HepG2 (cell line): ENCODE measurements around the gene HDDC3. TPM values are rescaled to one million over a fixed set of nuclear protein-coding genes. Genes with fewer than 3 reads are reported as not detected.

Experiments
- ATAC-seq: fragments of 200-7000 bp; cut with Tn5 transposase; 3 replicates; pipeline ENCODE4 v1.9.1; 2020; ENCODE audit warnings: mild to moderate bottlenecking, moderate library complexity
- BruUV-seq: library from RNA; stranded (reverse); fragments of 400-500 nt; replicated peaks from 2 replicates; lab custom pipeline; 2021; lab: Mats Ljungman, UMichigan
- CTCF ChIA-PET: fragments of 300-600 bp; formaldehyde crosslinking; extraction: SDS; loops from one replicate; lab custom pipeline; 2021; ENCODE audit warnings: low total read pairs, inconsistent platforms, low intra/inter-chr PET ratio; lab: Yijun Ruan, JAX
- POLR2A ChIA-PET: fragments of 350-600 bp; sonication (Branson Sonifier 250); formaldehyde crosslinking; loops from one replicate; lab custom pipeline; 2020; ENCODE audit warnings: antibody characterized with exemption, inconsistent platforms; lab: Yijun Ruan, JAX
- DNase-seq: peaks from one replicate; pipeline ENCODE4 v3.0.0-alpha.2; 2015; ENCODE audit warnings: low spot score
- FAIRE-seq: peaks from 3 replicates; lab custom pipeline; 2011; peaks lifted over from hg19 to GRCh38; lab: Jason Lieb, UNC
- H2AFZ ChIP-seq: one replicate; pipeline ENCODE4 v1.6.1; 2011; ENCODE audit warnings: low read length, inconsistent platforms
- H3K27ac ChIP-seq: fragments of 300-600 bp; 3 replicates; pipeline ENCODE4 v1.8.0; 2011; ENCODE audit warnings: mixed run types, mild to moderate bottlenecking, mixed read lengths, low read length, inconsistent platforms; ENCODE audit not compliant: insufficient read depth; ENCODE audit errors: extremely low read length
- H3K27me3 ChIP-seq, 2 experiments: fragments of 200-600 bp in 1 of 2; 2 replicates in 1 of 2; 3 replicates in 1 of 2; pipeline versions ENCODE4 v1.6.0 to v1.8.0; 2011; ENCODE audit warnings: low read length in 2 of 2, mild to moderate bottlenecking in 2 of 2, moderate library complexity in 2 of 2, inconsistent platforms in 1 of 2; ENCODE audit not compliant: insufficient read depth in 2 of 2, control insufficient read depth in 1 of 2
- H3K36me3 ChIP-seq, 2 experiments: fragments of 200-600 bp in 1 of 2; replicated peaks in 1 of 2; 2 replicates in 1 of 2; 3 replicates in 1 of 2; pipeline versions ENCODE4 v1.5.1 to v1.8.0; 2011; ENCODE audit warnings: low read length in 2 of 2, inconsistent platforms in 1 of 2; ENCODE audit not compliant: insufficient read depth in 2 of 2, control insufficient read depth in 1 of 2
- H3K4me1 ChIP-seq: 2 replicates; pipeline ENCODE4 v1.5.1; 2012; ENCODE audit warnings: low read length, inconsistent platforms; ENCODE audit not compliant: insufficient read depth
- H3K4me2 ChIP-seq: 2 replicates; pipeline ENCODE4 v1.6.0; 2011; ENCODE audit warnings: low read depth, low read length, inconsistent platforms
- H3K4me3 ChIP-seq, 3 experiments: fragments of 200-600 bp in 1 of 3; sonication (generic), shearing (Covaris generic) in 1 of 3; replicated peaks in 1 of 3; 2 replicates each; pipeline ENCODE4 v1.5.1; 2011 to 2016; ENCODE audit warnings: low read length in 3 of 3, inconsistent platforms in 2 of 3, low read depth in 2 of 3, mild to moderate bottlenecking in 2 of 3, control low read depth in 1 of 3, mixed read lengths in 1 of 3; ENCODE audit not compliant: insufficient read depth in 1 of 3
- H3K79me2 ChIP-seq: one replicate; pipeline ENCODE4 v1.6.1; 2011; ENCODE audit warnings: low read length, inconsistent platforms; ENCODE audit not compliant: insufficient read depth
- H3K9ac ChIP-seq: 2 replicates; pipeline ENCODE4 v1.6.0; 2011; ENCODE audit warnings: mild to moderate bottlenecking, low read depth, low read length, inconsistent platforms; ENCODE audit not compliant: insufficient read depth
- H3K9me3 ChIP-seq: 2 replicates; pipeline ENCODE4 v1.5.1; 2012; ENCODE audit warnings: mild to moderate bottlenecking, low read length
- H4K20me1 ChIP-seq: 2 replicates; pipeline ENCODE4 v1.6.0; 2011; ENCODE audit warnings: inconsistent platforms, mild to moderate bottlenecking, low read length, moderate library complexity; ENCODE audit not compliant: insufficient read depth
- ZBTB3 ChIP-seq: sonication (generic); formaldehyde crosslinking; IDR thresholded peaks from 2 replicates; pipeline ENCODE4 v1.4.0; 2020; ENCODE audit warnings: low read depth, mild to moderate bottlenecking, moderate library complexity, missing genetic modification reagents, borderline replicate concordance
- WGBS: methylation state at CpG from one replicate; pipeline ENCODE4 v1.1.6; 2017; ENCODE audit warnings: low lambda C conversion rate; 5-methylcytosine and 5-hydroxymethylcytosine counted together
- in situ Hi-C: cut with HindIII; loops from 2 replicates; pipeline ENCODE4 v1.10.0; 2017; ENCODE audit warnings: low pct_unique_long_range_greater_than_20kb; ENCODE audit not compliant: extremely low pct_ligation_motif_present
- intact Hi-C: fragments of 100-400 bp; cut with micrococcal nuclease; formaldehyde crosslinking; loops from one replicate; pipeline ENCODE4 v1.10.0; 2022; ENCODE audit not compliant: unreplicated experiment
- polyA plus RNA-seq, 8 experiments: library from polyadenylated mRNA; depleted of rRNA in 3 of 8; stranded (reverse) in 7 of 8; unstranded in 1 of 8; fragments of >200 nt; fragmentation: Illumina TruSeq in 4 of 8; extraction: Trizol in 4 of 8; gene quantifications; 2 replicates each; pipeline versions ENCODE4 v1.2.1 to v1.2.3, GENCODE V29; 2011 to 2016; ENCODE audit warnings: low read depth in 4 of 8, missing spikeins in 1 of 8, mixed read lengths in 1 of 8; ENCODE audit not compliant: insufficient read depth in 1 of 8
- total RNA-seq, 5 experiments: library from RNA; depleted of rRNA; stranded (reverse); fragments of >200 nt; fragmentation: Illumina TruSeq; extraction: Trizol; gene quantifications; 2 replicates each; pipeline ENCODE4 v1.2.3, GENCODE V29; 2016; ENCODE audit warnings: low read depth in 1 of 5
- TF ChIP-seq, protein P1 (sequence below): sonication (generic); formaldehyde crosslinking; IDR thresholded peaks from 2 replicates; pipeline ENCODE4 v1.4.0; 2020; ENCODE audit warnings: missing genetic modification reagents, mild to moderate bottlenecking, borderline replicate concordance
- TF ChIP-seq, protein P2 (sequence below): sonication (generic); formaldehyde crosslinking; conservative IDR thresholded peaks from 2 replicates; pipeline ENCODE4 v1.4.0; 2020; ENCODE audit warnings: mild to moderate bottlenecking, missing genetic modification reagents, moderate library complexity

HDDC3 gene
- total and polyA plus RNA-seq, 2 of the 13 experiments (the other 11 are each of a cell fraction or from before 2014, with no cell fraction given) = 18.7 to 28.3 TPM

DNA sequence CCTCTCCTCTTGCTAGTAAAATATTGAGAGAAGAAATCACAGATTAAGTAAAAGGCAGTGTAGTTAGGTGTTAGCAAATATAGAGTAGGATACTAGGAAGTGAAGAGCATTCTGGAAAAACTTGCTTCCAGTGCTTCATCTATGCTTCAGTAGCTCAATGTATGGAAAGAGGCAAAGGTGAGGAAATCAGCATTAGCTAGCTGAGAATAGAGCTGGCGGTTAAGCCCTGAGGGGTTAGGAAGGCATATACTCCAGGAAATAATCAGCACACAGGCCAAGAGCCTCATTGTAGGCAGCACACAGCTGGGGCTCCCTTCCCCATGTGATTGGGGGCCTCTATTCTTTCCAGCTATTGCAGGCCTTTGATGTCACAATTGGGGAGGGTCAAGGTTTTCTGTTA lies 36.1 kb upstream of the HDDC3 start:
- H3K9me3 ChIP-seq = no peaks in the 10 kb centered on the region
- DNase-seq (no peak), ATAC-seq (no peak), FAIRE-seq (no peak)
- no peaks in the 10 kb centered on the region for H3K27me3 ChIP-seq
- no peak overlapping the region for H3K27ac ChIP-seq
- ChIA-PET POLR2A (no interaction called here), CTCF (no interaction called here)
- H4K20me1 ChIP-seq = no peaks in the 10 kb centered on the region; the same call in 1 of the 2 replicates
- in situ Hi-C loops (no loop called here), intact Hi-C loops (no loop called here)
- H3K4me2 ChIP-seq = no peak overlapping the region
- no peak overlapping the region for H3K4me3 ChIP-seq
- no peak overlapping the region for H3K9ac ChIP-seq
- H3K79me2 ChIP-seq = no peaks in the 10 kb centered on the region
- 100% methylated on average over 1 of the region's 1 CpG for WGBS
- H3K36me3 ChIP-seq = peaks cover 17 to 66% of the 10 kb centered on the region in 2 experiments
- H3K4me1 ChIP-seq = no peaks in the 10 kb centered on the region
- TF ChIP-seq ZBTB3 (CRISPR knock-in tag) = no peak
- TF ChIP-seq, protein P1, sequence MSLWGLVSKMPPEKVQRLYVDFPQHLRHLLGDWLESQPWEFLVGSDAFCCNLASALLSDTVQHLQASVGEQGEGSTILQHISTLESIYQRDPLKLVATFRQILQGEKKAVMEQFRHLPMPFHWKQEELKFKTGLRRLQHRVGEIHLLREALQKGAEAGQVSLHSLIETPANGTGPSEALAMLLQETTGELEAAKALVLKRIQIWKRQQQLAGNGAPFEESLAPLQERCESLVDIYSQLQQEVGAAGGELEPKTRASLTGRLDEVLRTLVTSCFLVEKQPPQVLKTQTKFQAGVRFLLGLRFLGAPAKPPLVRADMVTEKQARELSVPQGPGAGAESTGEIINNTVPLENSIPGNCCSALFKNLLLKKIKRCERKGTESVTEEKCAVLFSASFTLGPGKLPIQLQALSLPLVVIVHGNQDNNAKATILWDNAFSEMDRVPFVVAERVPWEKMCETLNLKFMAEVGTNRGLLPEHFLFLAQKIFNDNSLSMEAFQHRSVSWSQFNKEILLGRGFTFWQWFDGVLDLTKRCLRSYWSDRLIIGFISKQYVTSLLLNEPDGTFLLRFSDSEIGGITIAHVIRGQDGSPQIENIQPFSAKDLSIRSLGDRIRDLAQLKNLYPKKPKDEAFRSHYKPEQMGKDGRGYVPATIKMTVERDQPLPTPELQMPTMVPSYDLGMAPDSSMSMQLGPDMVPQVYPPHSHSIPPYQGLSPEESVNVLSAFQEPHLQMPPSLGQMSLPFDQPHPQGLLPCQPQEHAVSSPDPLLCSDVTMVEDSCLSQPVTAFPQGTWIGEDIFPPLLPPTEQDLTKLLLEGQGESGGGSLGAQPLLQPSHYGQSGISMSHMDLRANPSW = no peak
- TF ChIP-seq, protein P2, sequence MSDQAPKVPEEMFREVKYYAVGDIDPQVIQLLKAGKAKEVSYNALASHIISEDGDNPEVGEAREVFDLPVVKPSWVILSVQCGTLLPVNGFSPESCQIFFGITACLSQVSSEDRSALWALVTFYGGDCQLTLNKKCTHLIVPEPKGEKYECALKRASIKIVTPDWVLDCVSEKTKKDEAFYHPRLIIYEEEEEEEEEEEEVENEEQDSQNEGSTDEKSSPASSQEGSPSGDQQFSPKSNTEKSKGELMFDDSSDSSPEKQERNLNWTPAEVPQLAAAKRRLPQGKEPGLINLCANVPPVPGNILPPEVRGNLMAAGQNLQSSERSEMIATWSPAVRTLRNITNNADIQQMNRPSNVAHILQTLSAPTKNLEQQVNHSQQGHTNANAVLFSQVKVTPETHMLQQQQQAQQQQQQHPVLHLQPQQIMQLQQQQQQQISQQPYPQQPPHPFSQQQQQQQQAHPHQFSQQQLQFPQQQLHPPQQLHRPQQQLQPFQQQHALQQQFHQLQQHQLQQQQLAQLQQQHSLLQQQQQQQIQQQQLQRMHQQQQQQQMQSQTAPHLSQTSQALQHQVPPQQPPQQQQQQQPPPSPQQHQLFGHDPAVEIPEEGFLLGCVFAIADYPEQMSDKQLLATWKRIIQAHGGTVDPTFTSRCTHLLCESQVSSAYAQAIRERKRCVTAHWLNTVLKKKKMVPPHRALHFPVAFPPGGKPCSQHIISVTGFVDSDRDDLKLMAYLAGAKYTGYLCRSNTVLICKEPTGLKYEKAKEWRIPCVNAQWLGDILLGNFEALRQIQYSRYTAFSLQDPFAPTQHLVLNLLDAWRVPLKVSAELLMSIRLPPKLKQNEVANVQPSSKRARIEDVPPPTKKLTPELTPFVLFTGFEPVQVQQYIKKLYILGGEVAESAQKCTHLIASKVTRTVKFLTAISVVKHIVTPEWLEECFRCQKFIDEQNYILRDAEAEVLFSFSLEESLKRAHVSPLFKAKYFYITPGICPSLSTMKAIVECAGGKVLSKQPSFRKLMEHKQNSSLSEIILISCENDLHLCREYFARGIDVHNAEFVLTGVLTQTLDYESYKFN (CRISPR knock-in tag) = no peak
- H2AFZ ChIP-seq = no peak overlapping the region
- no TSS peak for BruUV-seq
